HG02678 (cell line): ENCODE measurements around the gene CNNM3.

Source experiments
- ATAC-seq: cut with Tn5 transposase; IDR thresholded peaks from one replicate; pipeline ENCODE4 v1.9.1; 2021; ENCODE audit warnings: mild to moderate bottlenecking, moderate library complexity; ENCODE audit not compliant: unreplicated experiment

Gene CNNM3

DNA sequence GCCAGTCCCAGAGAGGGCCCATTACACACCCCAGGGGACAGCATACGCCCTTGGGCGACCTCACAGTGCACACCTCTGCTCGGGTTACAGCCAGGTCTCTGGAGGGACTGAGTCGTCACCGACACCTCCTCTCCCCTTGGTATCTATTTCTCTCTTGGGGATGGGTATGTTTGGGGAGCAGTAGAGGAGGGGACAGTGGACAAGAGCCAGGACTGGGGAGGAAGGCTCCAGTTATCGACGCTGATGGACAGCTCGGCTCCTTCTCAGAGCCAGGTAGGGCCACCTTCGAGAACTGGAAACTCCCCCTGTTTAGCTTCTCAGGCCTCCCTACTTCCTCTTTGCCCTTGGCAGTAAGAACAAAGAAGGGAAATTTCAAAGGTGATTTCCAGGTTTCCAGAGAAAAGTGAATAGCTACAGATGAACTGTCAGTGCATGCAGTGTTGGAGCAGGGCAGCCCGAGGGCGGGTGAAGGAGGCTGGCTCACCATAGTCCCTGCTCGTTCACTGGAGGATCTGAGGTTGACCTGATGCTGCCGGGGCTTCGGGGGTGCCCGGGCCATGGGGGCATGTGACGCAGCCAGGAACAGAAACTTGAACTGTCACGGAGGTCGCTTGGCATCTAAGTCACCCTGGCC, 58.2 kb downstream of the CNNM3 start:
- ATAC-seq = peak; percentile 46

DNA sequence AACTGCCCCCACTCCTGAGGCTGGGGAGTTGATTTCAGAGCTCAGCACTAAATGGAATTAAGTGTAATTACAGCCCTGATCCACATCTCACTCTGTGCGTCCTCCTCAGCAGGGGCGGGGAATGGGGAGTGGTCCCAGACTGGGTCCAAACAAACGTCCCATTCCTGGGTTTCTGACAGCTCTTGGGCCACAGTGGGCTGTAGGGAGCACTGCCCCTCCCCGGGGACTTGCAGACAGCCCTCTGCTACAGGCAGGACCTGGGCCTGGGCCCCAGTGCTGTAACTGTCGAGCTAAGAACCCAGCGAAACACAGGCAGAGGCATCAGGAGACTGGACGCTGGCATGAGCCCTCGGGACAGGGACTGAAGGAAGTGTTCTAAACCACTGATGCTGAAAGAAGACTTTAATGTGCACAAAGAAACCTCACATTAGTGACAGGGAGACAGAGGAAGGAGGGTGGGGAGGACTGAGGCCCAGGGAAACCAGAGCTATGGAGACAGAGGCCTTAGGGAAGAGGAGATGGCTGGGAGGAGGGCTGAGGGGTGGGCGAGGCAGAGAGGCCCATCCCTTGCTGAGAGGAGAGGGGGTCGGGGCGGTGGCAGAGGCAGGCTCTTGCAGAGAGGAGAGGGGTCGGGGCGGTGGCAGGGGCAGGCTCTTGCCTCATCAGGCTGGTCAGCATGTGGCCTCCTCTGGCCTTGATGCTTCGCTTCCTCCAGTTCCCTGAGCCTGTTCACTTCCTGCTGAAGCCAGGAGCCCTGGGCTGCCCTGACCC, 59.6 kb downstream of the CNNM3 start:
- no peak for ATAC-seq

DNA sequence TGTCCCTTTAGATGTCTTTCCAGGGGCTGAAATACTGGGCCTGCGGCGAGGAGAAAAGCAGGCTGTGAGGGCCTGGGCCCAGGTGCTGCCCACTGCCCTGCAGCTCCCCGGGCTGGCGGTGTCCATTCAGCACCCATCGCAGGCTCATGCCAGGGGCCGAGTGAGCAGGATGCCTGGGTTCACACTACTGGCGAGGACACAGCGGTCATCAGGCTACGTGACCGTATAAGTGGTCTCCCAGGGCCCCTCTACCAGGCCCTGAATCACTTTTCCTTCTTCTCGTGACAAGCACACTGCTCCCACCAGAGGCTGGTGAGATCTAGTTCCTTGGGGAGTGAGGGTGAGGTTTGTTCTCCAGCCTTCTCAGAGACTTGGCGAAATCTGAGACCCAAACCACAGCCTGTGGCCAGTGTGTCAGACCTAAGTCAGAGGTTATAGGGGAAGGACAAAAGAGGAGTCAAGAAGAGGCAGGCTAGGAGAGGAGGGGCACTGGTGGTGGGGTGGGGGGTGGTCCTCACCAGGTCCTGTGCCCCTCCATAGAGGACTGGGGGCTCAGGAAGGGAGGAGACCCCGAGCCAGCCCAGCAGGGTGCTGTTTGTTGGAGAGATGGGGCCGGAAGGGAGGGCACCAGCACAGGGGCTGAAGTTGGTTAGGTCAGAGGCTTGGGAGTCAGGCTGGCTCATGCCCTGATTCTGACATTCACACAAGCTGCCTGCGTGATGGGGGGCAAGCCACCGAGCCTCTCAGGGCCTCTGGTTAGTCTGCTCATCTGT, 60.4 kb downstream of the CNNM3 start:
- ATAC-seq = no peak

DNA sequence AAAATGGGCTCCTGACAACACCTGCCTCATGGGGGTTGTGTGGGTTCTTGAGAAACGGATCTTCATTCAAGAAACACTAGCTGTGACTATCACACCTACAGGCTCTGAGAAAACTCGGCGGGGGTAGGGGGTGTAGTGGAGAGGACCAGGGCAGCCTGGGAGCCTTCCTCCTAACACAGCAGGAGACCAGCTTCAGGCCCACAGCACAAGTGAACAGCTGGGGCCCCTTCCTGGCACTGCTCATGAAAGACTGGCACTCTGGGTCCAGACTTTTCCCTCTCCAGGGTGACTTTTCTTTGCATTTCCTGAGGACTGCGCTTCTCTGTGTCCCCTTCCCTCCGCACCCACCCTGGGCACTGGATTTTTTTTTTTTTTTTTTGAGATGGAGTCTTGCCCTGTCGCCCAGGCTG, 61.0 kb downstream of the CNNM3 start:
- ATAC-seq = no peak

DNA sequence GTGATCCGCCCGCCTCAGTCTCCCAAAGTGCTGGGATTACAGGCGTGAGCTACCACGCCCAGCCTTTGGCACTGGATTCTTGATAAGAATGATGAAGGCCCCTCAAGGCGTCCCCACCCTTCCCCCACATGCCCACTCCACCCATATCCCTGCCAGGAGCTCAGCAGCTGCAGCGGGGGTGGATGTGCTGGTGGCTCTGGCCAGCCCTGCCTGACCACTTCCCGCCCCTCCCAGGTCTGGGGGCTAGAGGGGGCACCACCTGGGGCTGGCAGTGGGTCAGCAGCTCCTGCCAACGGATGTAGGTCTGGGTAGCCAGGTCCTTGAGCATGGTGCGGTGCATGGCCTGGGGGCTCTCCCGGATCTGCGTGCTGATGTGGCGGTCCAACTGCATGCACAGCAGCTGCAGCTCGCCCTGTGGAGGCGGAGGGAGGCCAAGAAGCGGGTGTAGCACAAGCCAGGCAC, 61.6 kb downstream of the CNNM3 start:
- no peak for ATAC-seq

DNA sequence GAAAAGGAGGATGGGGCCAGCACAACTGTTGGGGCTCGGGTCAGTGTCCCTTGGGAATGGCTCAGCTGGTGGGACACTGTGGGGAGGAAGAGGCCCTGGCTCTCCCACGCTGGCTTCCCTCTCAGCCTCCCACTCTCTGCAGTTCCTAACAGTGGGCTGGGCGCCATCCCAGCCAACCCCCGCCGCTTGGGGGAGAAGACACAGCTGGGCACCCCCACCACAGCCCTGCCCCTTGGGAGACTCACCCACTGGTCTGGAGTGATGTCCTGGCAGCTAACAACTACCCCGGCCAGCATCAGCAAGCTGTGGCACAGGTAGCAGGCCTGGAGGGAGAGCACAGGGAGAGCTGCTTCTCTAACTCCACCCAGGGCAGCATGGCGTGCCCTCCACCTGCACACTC, 62.1 kb downstream of the CNNM3 start:
- no peak for ATAC-seq

DNA sequence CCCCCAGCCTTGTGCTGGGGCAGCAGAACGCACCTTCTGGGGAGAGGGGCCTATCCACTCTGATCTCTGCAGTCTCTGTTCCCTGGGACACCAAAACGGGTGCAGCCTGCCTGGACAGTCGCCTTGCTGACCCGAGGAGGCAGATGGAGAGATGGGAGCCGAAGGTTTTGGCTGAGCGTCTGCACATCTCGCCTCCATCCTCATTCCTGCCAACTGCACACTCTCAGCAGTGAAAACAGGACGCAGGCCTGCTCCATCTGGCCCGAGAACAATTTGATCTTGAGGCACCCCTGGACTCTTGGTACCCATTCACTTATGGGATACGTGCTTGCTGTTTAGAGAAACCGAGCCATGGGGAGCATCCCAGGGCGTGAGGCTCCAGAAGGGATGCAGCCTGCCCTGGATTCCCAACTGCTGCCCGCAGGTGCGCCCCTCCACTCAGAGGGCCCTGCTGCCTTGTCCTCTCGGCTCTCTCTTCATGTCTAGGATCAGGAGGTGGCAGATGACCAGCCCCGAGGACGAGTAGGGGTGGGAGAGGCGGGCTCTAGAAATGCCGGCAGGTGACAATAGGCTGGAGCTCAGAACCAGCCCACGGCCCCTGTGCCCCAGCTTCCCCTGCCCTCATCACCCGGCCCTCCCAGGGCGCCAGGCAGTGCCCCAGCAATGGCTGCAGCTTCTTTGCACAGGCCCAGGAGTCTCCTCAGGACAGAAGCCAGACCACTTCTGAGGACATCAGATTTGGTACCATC, 62.9 kb downstream of the CNNM3 start:
- no peak for ATAC-seq

DNA sequence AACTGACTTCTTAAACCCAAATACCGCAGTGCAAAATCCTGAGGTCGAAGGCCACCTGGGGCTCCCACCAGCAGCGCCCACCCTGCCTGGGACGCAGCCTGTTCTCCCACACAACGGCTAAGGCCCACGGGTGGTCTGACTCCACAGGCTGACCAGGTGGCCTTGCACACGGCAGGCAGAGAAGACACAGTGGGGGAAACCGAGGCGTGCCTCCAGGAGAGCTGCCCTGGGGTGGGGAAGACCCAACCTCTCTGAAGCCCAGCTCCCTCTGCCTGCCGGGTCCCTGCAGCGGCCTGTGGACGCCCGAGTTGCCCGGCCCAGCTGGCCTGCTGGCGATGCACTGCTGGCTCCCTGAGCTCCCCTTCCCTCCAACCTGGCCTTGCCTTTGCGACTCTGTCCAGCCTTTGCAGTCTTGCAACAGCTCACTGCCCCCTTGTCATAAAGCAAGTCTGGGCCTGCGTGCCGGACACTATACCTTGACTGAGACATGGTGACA, 63.5 kb downstream of the CNNM3 start:
- no peak for ATAC-seq

DNA sequence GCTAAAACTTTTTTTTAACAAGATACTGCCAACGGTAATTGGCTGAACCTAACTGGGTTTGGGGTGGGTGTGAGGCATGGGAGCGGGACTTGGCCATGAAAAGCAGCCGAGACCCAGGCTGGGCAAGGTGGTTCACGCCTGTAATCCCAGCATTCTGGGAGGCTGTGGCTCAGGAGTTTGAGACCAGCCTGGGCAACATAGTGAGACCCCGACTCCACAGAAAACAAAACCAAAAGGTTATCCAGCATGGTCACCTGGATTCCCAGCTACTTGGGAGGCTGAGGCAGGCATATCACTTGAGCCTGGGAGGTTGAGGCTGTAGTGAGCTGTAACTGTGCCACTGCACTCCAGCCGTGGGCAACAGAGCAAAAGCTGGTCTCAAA, 64.8 kb downstream of the CNNM3 start:
- ATAC-seq = no peak

DNA sequence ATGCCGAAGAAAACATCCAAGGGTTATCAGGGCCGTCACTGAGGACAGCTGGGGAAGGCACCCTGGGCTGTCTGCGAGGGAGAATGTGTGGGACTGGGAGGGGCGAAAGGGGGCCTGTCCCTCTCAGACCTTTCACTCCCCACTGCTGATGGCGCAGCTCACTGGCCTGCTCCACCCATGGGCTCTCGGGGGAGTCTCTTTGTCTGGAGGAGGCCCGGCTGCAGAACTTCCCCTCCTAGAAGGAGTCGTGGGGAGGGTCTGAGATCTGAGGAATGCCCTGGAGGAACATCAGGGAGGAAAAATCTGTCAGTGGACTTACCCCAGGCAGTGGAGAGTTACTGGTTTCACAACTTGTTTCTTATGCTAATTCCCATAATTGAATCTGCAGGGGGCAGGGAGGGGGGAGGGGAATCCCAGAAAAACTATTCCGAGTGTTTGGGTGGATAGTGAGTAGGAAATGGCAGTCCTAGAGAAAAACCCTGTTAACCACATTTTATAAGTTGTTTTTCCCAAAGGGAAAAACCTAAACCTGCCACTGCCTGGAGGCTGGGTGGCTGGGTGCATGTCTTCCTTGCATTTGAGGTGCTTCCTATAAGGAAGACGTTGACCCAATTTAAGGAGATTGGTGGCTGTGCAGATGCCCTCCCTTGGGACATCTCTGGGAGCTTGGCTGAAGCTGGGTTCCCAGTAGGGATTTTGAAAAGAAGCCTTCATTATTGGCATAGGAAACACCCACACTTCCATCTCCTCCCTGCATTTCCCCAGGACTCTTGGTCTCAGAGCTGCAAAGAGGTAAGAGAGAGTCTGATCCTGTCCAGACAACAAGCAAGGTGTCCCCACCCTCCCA, 65.5 kb downstream of the CNNM3 start:
- no peak for ATAC-seq

DNA sequence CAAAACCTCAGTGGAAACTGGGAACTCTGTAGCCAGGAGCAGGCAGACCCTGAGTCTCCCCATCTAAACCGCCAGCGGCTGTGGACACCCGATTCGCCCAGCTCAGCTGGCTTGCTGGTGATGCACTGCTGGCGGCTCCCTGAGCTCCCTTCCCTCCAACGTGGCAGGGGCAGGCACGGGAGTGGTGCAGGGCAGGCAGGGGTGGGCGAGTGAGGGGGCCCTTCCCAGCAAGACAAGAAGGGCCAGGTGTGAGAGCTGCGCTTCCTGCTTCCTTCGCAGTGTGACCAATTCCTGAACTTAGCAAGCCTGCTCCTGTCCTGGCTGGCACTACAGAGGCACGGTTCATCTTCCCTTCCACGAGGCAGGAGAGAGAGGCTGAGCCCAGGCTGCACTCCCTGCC, 66.2 kb downstream of the CNNM3 start:
- no peak for ATAC-seq

DNA sequence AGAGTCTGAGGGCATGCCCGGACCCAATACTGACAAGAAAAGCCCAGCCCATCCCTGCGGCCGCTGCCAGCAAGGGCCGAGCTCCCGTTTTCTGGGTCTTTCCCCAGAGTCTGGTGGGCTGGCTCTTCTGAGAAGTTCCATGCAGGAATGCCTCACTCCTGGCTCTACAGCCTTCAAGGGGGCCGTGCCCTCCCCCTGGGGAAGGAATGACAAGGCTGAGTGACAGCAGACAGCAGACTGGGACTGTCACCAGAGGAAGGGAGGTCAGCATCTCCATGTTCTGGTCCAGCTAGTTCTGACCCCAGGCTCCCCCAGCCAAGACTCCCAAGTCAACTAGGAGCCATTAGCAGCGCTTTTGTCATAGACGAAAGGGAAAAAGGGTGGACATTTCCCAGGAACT, 66.8 kb downstream of the CNNM3 start:
- ATAC-seq = no peak

DNA sequence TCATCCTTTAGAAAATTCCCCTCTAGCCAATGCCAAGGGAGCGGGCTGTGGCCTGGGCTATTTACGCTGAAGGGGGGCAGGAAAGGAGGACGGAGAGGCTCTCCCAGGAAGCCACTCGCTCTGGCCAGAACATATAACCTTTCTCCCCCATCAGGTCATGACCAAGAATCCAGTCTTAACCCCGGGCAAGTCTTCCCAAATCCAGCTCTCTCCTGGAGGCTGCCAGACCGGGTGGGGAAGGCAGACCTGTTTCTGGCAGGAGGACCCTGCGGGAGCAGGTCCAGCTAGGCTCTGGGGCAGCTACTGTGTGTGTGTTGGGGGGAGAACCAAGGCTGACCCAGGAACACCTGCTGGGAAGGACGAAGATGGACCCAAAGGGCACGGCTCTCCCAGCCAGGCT, 67.2 kb downstream of the CNNM3 start:
- ATAC-seq = no peak
